NCI-H748 treated with DMSO at 0.1 percent for 48 hours (cell line): Measurements from ENCODE around the gene STATH.
"Not testable (repeated sequence)": the region's sequence is repeated elsewhere in the genome, so short reads cannot be mapped to it uniquely, and the experiment has no call there.

ENCODE experiments used
- DNase-seq: peaks from one replicate; lab custom pipeline; 2025; lab: John Stamatoyannopoulos, UW

The STATH gene

GRCh38 chr4:69995526-69996016 is at the start of gene STATH:
TSS of gene STATH (plus strand) at chr4:69995966. CDS start at chr4:69998438, 2,472 bp downstream.
- no peak for DNase-seq

- DNase-seq: no peak
Measured at GRCh38 chr4:69951602-69952001, 44.2 kb upstream of the STATH start.

GRCh38 chr4:69957209-69957608 is 38.6 kb upstream of the STATH start:
- DNase-seq: no peak

- no peak for DNase-seq
Measured at GRCh38 chr4:69965628-69966027, 30.1 kb upstream of the STATH start, which contains the start of gene CSN2. TSS of gene CSN2 (minus strand) at chr4:69965728. CDS start at chr4:69960995, 4,733 bp downstream.

- DNase-seq: no peak
Measured at GRCh38 chr4:69970071-69970470, 25.7 kb upstream of the STATH start.

GRCh38 chr4:69974631-69975030 is 21.1 kb upstream of the STATH start:
- DNase-seq: no peak

GRCh38 chr4:69977582-69977981 is 18.2 kb upstream of the STATH start:
- no peak for DNase-seq

- DNase-seq: no peak
Measured at GRCh38 chr4:69984030-69984443, 11.7 kb upstream of the STATH start.

GRCh38 chr4:69986663-69987062 is 9.1 kb upstream of the STATH start:
- DNase-seq: no peak

GRCh38 chr4:69991016-69991415 is 4.8 kb upstream of the STATH start:
- DNase-seq: no peak

- no peak for DNase-seq
Measured at GRCh38 chr4:69994782-69995181, 984 bp upstream of the STATH start.

- no peak for DNase-seq
Measured at GRCh38 chr4:69999420-69999819, 3.7 kb downstream of the STATH start.

- DNase-seq: no peak
Measured at GRCh38 chr4:70000711-70001110, 4.9 kb downstream of the STATH start.

GRCh38 chr4:70002507-70002906 is 6.7 kb downstream of the STATH start:
- DNase-seq: no peak

- DNase-seq: no peak
Measured at GRCh38 chr4:70008771-70009170, 13.0 kb downstream of the STATH start.

GRCh38 chr4:70019006-70019405 is 23.2 kb downstream of the STATH start:
- DNase-seq: not testable (repeated sequence)

- no peak for DNase-seq
Measured at GRCh38 chr4:70023218-70023617, 27.5 kb downstream of the STATH start.

- no peak for DNase-seq
Measured at GRCh38 chr4:70027011-70027410, 31.2 kb downstream of the STATH start.

- DNase-seq: not testable (repeated sequence)
Measured at GRCh38 chr4:70028159-70028558, 32.4 kb downstream of the STATH start, which contains the start of gene HTN3. TSS of gene HTN3 (plus strand) at chr4:70028459. CDS start at chr4:70030741, 2,282 bp downstream.

- DNase-seq: not testable (repeated sequence)
Measured at GRCh38 chr4:70037559-70037958, 41.8 kb downstream of the STATH start.

- DNase-seq: not testable (repeated sequence)
Measured at GRCh38 chr4:70039928-70040327, 44.2 kb downstream of the STATH start.

GRCh38 chr4:70041652-70042286 is 46.0 kb downstream of the STATH start:
- DNase-seq: no peak

- DNase-seq: not testable (repeated sequence)
Measured at GRCh38 chr4:70050138-70050537, 54.4 kb downstream of the STATH start, which contains the start of gene HTN1. TSS of gene HTN1 (plus strand) at chr4:70050438. CDS start at chr4:70053077, 2,639 bp downstream.
